ENCODE measurements around the gene NIPAL3.

GRCh38 chr1:24389231-24389678 lies 26.3 kb upstream of the NIPAL3 start:
- TF ChIP-seq EZH2 (IDR thresholded peaks at IDR 0.05; ENCODE audit: insufficient read depth, poor library complexity, severe bottlenecking) (no peak), EZH2phosphoT487 (IDR thresholded peaks at IDR 0.05; ENCODE audit: insufficient read depth, low read depth) (no peak)

All from GM23248 (cell line).